SK-N-SH treated with all-trans-retinoic acid at 6 μM for 48 hours (cell line): ENCODE measurements around the gene KIRREL3.

ENCODE experiments used
- ATAC-seq: fragments of 200-7000 bp; cut with Tn5 transposase; 3 replicates; pipeline ENCODE4 v1.9.1; 2020; ENCODE audit warnings: mild to moderate bottlenecking, moderate library complexity
- ARNTL ChIP-seq: fragments of 450-650 bp; formaldehyde crosslinking; IDR thresholded peaks from 2 replicates; pipeline ENCODE4 v1.5.0; 2020; ENCODE audit warnings: low read depth, mild to moderate bottlenecking, moderate library complexity, borderline replicate concordance
- BACH2 ChIP-seq: fragments of 250-450 bp; sonication (Bioruptor Pico); IDR thresholded peaks from 2 replicates; pipeline ENCODE4 v1.9.0; 2021; ENCODE audit warnings: mild to moderate bottlenecking, borderline replicate concordance
- CREB5 ChIP-seq: fragments of 250-450 bp; sonication (Bioruptor Pico); IDR thresholded peaks from 2 replicates; pipeline ENCODE4 v1.5.1; 2020; ENCODE audit warnings: low read depth, mild to moderate bottlenecking, moderate library complexity
- CSDC2 ChIP-seq: fragments of 250-450 bp; sonication (Bioruptor Pico); IDR thresholded peaks from 2 replicates; pipeline ENCODE4 v1.5.0; 2020; ENCODE audit warnings: mild to moderate bottlenecking, moderate library complexity
- ESRRG ChIP-seq: fragments of 250-450 bp; sonication (Bioruptor Pico); IDR thresholded peaks from 2 replicates; pipeline ENCODE4 v1.6.1; 2021; ENCODE audit warnings: mild to moderate bottlenecking
- ISL1 ChIP-seq: fragments of 250-450 bp; sonication (Bioruptor Pico); IDR thresholded peaks from 2 replicates; pipeline ENCODE4 v2.1.2; 2022; ENCODE audit warnings: mild to moderate bottlenecking, moderate library complexity
- OSR1 ChIP-seq: fragments of 250-450 bp; sonication (Bioruptor Pico); IDR thresholded peaks from 2 replicates; pipeline ENCODE4 v1.8.0; 2022; ENCODE audit warnings: moderate library complexity, mild to moderate bottlenecking, inconsistent platforms
- POU6F1 ChIP-seq: fragments of 250-450 bp; sonication (Bioruptor Pico); IDR thresholded peaks from 2 replicates; pipeline ENCODE4 v1.8.0; 2021; ENCODE audit warnings: low read depth, mild to moderate bottlenecking, moderate library complexity, borderline replicate concordance
- PPARA ChIP-seq: fragments of 250-450 bp; sonication (Bioruptor Pico); IDR thresholded peaks from 2 replicates; pipeline ENCODE4 v1.5.0; 2020; ENCODE audit warnings: mild to moderate bottlenecking, borderline replicate concordance
- RARB ChIP-seq: fragments of 250-450 bp; sonication (Bioruptor Pico); IDR thresholded peaks from 2 replicates; pipeline ENCODE4 v1.8.0; 2021; ENCODE audit warnings: mild to moderate bottlenecking, moderate library complexity
- TCF4 ChIP-seq: fragments of 250-450 bp; sonication (Bioruptor Pico); IDR thresholded peaks from 2 replicates; pipeline ENCODE4 v1.8.0; 2021; ENCODE audit warnings: mild to moderate bottlenecking, moderate library complexity, borderline replicate concordance
- TOX ChIP-seq: fragments of 250-450 bp; sonication (Bioruptor Pico); IDR thresholded peaks from 2 replicates; pipeline ENCODE4 v1.8.0; 2021; ENCODE audit warnings: mild to moderate bottlenecking, moderate library complexity, borderline replicate concordance
- TSHZ2 ChIP-seq: fragments of 250-450 bp; sonication (Bioruptor Pico); IDR thresholded peaks from 2 replicates; pipeline ENCODE4 v1.5.0; 2020; ENCODE audit warnings: mild to moderate bottlenecking, moderate library complexity
- ZC3H10 ChIP-seq: fragments of 250-450 bp; sonication (Bioruptor Pico); IDR thresholded peaks from 2 replicates; pipeline ENCODE4 v1.5.1; 2021; ENCODE audit warnings: mild to moderate bottlenecking, moderate library complexity
- ZFP3 ChIP-seq: fragments of 250-450 bp; sonication (Bioruptor Pico); IDR thresholded peaks from 2 replicates; pipeline ENCODE4 v1.5.0; 2020; ENCODE audit warnings: mild to moderate bottlenecking, moderate library complexity
- ZFP30 ChIP-seq: fragments of 450-650 bp; formaldehyde crosslinking; IDR thresholded peaks from 2 replicates; pipeline ENCODE4 v1.5.0; 2022; ENCODE audit warnings: mild to moderate bottlenecking, moderate library complexity
- ZNF565 ChIP-seq: fragments of 450-650 bp; formaldehyde crosslinking; conservative IDR thresholded peaks from 2 replicates; pipeline ENCODE4 v1.5.0; 2020; ENCODE audit warnings: low read depth, mild to moderate bottlenecking, moderate library complexity
- ZNF8 ChIP-seq: fragments of 450-650 bp; formaldehyde crosslinking; IDR thresholded peaks from 2 replicates; pipeline ENCODE4 v1.5.0; 2020; ENCODE audit warnings: mild to moderate bottlenecking, moderate library complexity
- TF ChIP-seq, protein P1 (sequence below): fragments of 250-450 bp; sonication (Bioruptor Pico); IDR thresholded peaks from 2 replicates; pipeline ENCODE4 v1.8.0; 2020; ENCODE audit warnings: mild to moderate bottlenecking, moderate library complexity, borderline replicate concordance

Gene KIRREL3

GRCh38 chr11:126418887-126419286, 581.7 kb downstream of the KIRREL3 start:
- TF ChIP-seq ESRRG (CRISPR knock-in tag) (no peak), ZFP3 (CRISPR knock-in tag) (no peak), ZNF565 (CRISPR knock-in tag) (no peak), PPARA (CRISPR knock-in tag) (no peak), ZC3H10 (CRISPR knock-in tag) (no peak), ZFP30 (no peak), CSDC2 (no peak), ZNF8 (CRISPR knock-in tag) (no peak), OSR1 (CRISPR knock-in tag) (no peak), CREB5 (CRISPR knock-in tag) (no peak), ARNTL (no peak), RARB (CRISPR knock-in tag) (no peak), TCF4 (CRISPR knock-in tag) (no peak), POU6F1 (CRISPR knock-in tag) (no peak)
- TF ChIP-seq, protein P1, sequence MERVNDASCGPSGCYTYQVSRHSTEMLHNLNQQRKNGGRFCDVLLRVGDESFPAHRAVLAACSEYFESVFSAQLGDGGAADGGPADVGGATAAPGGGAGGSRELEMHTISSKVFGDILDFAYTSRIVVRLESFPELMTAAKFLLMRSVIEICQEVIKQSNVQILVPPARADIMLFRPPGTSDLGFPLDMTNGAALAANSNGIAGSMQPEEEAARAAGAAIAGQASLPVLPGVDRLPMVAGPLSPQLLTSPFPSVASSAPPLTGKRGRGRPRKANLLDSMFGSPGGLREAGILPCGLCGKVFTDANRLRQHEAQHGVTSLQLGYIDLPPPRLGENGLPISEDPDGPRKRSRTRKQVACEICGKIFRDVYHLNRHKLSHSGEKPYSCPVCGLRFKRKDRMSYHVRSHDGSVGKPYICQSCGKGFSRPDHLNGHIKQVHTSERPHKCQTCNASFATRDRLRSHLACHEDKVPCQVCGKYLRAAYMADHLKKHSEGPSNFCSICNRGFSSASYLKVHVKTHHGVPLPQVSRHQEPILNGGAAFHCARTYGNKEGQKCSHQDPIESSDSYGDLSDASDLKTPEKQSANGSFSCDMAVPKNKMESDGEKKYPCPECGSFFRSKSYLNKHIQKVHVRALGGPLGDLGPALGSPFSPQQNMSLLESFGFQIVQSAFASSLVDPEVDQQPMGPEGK (CRISPR knock-in tag): no peak
- ATAC-seq: no peak

DNA sequence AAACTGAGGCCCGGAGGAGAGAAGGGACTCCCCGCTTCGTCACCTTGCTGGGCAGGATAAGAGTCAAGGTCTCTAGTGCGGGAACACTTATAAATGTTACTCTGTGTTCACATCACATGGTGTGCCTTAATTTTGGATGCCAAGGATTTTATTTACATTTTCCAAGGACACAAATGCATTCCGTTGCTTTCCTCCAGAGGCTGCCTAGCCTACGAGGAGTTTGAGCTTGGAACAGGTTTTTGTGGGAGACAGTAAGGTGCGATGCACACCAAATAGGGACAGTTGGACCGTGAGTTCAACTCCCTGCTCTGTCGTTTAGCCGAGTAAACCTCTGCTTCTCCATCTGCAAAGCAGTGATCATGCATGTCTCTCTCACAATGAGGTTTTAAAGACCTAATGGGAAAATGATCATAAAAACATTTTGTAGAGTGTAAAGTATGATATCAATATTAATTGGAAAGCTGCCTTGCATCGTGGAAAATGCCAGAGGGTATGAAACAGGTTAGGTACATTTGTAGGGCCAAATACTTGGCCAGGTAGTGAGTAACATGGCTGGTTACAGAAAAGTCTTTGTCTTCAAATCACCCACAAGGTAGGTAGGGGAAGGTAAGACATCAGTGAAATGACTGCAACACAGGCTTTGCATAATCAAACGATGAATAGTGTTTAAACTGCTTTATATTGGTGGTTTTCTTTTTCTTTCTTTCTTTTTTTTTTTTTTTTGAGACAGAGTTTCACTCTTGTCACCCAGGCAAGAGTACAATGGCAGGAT, 583.3 kb downstream of the KIRREL3 start:
- ATAC-seq: no peak
- TF ChIP-seq TCF4 (CRISPR knock-in tag): no peak
- no peak for TF ChIP-seq ZFP30
- TF ChIP-seq ZNF8 (CRISPR knock-in tag): no peak
- no peak for TF ChIP-seq ZNF565 (CRISPR knock-in tag)
- no peak for TF ChIP-seq PPARA (CRISPR knock-in tag)
- TF ChIP-seq BACH2 (CRISPR knock-in tag): no peak
- TF ChIP-seq CREB5 (CRISPR knock-in tag): no peak
- TF ChIP-seq RARB (CRISPR knock-in tag): no peak
- TF ChIP-seq TOX (CRISPR knock-in tag): no peak
- no peak for TF ChIP-seq TSHZ2 (CRISPR knock-in tag)
- no peak for TF ChIP-seq ISL1 (CRISPR knock-in tag)
- no peak for TF ChIP-seq ZFP3 (CRISPR knock-in tag)
- no peak for TF ChIP-seq POU6F1 (CRISPR knock-in tag)
- no peak for TF ChIP-seq CSDC2
- TF ChIP-seq, all 23 proteins: peak for 0
